HG03097 (cell line): ENCODE results near the gene DNER.

Source experiments
- ATAC-seq: cut with Tn5 transposase; IDR thresholded peaks from one replicate; pipeline ENCODE4 v1.9.1; 2021; ENCODE audit not compliant: unreplicated experiment, low FRiP score

DNER gene

DNA sequence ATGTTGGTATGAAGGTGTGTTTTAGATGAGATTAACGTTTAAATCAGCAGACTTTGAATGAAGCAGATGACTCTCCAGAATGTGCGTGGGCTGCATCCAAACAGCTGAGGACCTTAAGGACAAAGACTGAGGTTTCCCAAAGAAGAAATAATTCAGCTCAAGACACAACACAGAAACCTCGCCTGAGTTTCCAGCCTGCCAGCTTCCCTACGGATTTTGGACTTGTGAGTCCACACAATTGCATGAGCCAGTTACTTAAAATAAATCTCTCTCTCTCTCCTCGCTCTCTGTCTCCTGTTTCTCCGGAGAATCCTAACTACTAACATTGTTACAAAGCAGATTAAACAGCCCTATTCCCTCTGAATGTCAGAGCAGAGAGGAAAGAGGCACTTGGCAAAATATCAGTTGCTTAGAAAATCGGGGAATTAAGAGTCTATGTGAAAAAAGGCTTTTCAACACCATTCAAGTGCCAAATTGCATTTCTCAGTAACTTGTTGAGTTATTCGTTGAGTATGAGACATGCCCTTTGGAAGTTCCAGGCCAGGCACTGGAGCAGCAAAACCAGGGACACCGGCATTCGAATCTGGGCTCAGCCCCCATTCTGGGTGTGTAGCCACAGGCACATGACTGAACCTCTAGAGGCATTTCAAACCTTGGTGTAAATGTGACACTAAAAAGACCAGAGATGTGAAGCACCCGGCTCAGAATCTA lies 268.7 kb downstream of the DNER start:
- no peak for ATAC-seq

DNA sequence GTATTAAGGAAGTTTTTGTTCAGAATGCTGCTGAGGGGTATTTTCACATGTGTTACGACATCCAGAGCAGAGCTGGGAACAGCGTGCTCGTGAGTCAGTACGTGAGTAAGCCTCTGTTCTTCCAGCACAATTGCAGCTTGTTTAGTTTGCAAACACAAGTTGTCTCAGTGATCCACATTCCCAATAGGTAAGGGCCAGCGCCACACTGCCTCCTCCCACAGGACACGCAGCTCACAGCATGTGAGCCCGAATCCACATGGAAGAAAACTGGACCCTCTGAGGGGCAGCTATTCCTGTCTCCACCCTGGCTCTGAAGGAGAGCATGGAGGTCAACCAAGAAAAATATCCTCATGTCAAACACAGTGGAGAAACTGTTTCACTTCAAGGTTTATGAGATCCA lies 269.3 kb downstream of the DNER start:
- ATAC-seq = no peak

DNA sequence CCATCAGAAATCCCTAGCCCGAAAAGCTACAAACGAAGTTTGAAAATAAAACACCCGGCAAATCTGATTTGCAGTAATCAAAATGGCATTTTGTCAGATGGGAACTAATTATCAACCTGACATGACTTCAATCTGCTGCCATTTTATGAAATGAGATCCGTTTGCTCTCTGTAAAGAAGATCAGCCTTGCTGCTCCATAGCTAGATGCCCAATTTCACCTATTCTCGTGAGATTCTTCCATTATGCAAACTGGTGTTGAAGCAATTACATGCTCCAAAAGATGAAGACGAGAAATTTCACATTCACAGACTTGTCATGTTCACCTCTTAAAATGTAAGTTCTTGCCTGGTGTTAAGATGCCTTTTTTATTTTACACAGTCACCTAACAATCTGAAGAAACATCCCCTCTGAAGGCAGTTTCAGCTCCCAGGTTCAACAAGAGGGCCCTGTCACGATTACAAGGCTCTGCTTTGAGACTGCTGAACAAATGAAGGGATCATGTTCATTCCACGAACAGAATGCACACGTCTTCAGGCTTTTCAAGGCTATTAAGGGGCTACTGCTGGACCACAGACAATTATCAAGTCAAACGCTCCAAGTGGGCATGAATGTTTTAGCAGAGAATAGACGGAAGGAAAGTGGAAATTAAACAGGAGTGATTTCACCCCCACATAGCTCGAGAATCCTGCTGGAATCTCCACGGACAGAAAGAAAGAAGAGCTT lies 270.6 kb downstream of the DNER start:
- no peak for ATAC-seq

DNA sequence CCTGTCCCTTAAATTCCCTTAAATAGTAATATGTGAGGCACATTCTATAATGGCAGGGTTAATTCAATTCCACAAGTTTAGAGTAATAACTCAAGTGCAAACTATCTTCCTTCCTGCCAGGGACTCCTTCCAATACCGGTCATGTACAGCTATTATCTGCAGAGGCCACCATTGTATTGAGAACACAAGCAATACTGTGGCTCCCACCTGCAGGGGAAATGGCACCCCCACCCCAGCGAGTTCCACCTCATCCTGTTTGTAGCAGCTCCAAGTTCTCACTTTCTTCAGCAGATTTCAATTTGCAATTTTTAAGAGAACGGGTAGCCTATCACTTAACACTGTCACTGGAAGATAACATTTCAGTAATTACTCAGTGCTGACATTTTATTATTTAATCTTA lies 271.2 kb downstream of the DNER start:
- ATAC-seq = no peak

DNA sequence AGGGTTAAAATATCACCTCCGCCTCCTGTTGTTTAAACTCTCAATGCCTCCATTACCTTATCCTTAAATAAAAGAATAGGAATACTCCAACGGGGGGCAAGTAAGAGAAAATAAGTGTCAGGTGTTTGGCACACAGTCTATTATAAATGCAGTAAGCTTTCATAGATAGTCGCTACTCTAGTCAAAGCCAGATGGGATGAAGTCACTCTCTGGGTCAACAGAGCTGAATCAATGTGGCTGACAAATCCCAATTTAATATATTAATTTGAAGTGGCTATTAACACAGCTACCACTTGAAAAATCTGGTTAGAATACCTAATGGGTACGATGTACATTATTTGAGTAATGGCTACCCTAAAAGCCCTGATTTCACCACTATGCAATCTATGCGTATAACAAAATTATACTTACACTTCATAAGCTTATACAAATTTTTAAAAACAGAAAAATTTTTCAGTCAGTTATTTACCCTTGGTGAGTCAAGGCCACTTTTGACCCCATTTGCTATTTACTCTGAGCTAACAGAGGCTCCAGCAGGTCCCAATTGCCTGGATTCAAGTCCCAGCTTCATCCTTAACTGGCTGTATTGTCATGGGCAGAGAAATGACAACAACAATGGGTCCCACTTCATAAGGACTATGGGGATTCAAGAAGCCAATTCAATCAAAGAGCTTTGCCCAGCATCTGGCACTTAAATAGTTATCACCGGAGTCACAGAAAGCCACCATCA lies 275.8 kb downstream of the DNER start:
- ATAC-seq = no peak

DNA sequence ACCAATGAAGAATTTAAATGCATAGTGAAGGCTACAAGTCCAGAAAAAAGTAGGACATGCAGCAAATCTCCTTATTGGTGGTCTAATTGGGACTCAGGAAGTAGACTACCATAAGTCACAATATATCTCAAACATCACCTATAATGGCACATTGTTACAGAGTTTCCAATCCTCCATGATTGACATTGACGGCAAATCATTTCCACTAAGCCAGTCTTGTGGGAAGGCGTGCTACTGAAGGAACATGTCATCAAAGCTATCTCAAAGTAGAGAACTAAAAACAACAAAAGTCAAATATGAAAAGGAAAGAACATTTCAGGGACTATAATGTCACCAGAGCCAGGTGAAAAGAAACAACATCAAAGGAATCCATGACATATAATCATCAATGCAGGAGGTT lies 276.9 kb downstream of the DNER start:
- ATAC-seq = no peak

DNA sequence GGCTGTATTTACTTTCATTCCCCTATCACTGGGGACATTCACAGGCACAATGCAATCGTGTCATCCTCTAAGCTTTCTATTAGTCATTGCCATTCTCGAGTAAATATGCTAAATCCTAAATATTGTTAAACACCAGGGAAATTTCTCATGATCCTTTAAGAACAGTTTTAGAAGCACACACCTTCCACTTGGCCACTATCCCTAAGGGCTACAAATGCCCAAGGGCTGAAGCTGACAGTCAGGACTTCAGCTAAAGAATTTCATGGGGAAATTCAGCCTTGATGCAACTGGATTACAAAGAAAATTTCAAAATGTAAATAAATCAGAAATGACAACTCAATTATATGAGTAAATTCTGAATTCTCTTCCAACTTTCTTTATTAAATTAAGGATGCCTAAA lies 280.2 kb downstream of the DNER start:
- ATAC-seq = no peak

DNA sequence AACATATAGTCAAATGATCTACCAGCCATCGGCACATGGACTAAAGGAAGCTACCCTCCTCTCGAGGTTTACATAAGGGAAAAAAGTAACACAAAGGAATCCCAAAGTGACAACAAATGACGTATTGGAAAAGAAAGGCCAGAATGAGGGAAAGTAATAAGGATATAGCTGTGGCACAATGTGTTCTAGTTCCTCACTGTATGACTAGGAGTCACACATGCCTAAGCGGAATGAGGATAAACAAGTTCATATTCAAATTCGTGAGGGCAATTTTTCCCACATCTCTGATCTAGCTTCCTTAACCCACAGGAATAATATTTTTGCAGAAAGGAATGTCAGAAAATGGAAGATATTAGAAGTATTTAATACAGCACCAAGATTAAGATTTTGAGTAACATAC lies 281.0 kb downstream of the DNER start:
- no peak for ATAC-seq

DNA sequence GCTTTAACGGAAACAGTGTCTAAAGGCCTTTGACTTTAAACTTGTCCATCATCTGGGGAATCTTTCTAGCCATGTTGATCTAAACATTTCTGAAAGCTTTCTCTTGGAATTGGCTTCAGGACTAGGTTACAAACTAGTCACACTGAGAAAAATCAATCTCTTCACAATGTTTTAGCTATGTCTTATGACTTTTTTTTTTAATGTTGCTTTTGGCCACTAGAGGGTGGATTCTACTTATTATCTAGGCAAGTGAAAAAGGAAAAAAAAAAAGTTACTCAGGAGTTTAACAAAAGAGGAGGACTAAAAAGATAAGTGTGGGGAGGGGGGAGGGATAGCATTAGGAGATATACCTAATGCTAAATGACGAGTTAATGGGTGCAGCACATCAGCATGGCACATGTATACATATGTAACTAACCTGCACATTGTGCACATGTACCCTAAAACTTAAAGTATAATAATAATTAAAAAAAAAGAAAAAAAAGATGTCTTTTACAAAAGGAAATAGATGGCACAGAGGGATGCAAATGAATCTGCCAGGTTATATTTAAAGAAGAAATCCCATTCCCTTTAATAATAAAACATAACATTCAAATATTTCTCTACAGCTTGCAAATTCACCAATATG lies 282.9 kb downstream of the DNER start:
- ATAC-seq = no peak

DNA sequence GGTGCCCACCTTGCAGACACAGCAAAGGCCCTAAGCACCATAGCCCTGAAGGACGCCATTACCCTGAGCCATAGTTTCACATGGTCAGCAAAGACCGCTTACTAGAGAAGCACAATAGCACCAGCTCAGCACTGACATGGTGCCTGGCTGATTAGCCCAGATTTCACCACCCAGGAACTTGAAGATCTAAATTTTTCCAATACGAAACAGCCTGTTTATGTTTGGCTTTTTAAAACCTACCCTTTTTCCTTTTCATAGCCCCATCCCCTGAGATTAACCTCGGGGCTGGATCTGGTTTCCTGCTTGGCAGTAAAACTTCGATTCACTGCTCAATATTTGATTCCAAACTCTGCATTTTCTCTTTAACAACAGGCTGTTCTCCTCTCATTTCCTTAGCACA lies 284.8 kb downstream of the DNER start:
- no peak for ATAC-seq

DNA sequence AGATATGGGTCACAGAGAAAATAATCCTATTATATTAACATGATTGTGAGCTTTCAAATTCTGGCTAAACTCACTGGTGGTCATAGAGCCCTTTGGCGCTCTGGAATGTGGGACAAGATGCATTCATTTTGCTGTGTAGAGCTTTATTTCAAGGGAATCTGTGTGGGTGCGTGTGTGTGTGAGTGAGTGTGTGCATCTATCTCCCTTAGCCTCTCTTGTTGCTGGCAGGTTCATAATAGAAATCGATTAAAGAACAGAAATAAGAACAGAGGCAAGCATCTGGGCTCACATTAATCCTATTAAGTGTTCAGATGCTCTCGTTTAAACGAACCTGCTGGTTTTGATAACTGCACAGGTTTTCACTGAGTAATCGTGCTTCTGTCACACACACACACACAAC lies 287.9 kb downstream of the DNER start:
- ATAC-seq = no peak

DNA sequence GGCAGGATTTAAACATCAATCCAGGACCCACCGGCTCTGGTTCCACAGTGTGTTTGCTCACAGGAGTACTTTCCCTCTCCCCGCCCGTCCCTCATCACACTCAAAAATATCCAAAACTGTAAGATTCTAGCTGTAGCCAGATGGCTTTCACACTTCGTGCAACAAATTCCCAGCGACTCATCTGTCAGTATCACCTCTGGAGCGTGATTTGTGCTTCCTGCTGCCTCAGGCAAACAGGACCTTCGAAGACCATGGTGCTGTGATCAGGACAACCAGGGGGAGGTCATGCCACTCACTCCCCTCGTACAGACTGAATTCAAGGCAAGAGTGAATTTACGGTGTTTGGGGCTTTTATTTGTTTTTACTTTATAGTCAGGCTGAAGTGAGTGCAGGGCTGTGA lies 288.8 kb downstream of the DNER start:
- ATAC-seq = no peak

DNA sequence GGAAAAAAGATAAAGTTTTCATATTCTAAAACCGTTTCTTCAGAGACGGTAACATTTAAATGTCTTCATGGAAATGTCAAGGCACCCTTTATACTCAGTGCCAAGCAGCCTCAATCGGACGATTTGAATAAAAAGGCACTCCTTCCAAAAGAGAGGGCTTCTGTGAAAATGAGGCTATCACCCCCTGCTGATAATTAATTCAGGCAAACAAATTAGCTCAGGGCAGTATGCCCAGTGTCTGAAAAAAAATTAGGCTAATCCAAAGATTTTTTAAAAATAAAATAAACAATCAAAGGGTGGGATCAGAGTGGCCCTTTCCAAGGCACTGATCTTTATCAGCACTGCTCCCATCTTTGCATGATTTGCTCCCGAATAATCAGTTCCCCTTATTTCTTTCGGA lies 292.3 kb downstream of the DNER start:
- no peak for ATAC-seq

DNA sequence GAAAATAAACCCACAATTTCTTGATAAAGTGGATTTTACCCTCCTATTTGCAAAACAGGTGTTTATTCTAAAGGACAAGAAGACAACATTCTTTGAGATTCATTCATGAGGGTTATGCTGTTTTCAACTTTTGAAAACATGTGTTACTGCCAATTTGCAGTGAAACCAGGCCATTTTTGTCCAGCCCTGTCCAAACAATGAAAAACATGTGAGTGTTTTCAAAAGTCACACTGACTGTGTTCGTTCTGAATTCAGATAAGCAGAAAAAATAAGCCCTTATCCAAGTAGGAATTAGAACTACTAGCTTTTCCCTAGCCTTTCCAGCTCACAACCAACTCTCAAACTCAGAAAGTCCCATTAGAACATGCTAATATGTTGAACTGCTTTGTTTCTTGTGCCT lies 295.2 kb downstream of the DNER start:
- no peak for ATAC-seq

DNA sequence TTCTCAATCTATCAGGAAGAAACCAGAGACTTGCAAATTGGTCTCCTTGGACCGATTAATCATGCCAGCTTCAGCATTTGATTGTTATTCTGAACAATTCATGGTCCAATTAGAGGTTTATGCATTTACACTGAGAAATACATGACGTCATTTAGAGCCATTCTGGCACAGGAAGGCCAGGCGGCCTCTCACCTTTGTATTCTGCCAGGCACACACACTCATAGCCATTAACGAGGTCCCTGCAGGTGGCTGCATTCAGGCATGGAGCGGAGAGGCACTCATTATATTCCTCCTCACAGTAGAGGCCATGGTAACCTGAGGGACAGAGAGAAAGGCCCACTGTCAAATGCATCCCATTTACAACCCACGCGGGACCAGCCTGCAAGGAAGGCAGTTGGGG lies 296.4 kb downstream of the DNER start:
- ATAC-seq = no peak

DNA sequence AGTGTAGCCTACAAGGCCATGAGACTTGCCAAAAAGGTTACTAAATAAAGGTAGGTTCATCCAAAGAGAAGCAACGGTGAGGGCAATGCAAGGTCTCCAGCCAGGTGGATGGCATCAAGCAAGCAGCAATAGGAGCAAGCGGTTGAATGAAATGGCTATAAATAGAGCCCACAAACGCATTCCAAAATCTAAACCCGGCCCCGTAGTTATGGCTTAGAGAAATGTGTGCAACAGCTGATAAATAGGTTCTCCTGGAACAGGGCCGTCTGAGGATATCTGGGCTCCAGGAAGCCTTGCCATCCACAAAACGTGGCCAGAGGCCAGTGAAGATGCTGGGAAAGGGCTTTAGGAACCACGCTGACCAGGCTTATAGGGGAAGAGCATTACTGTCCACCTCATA lies 297.2 kb downstream of the DNER start:
- no peak for ATAC-seq

DNA sequence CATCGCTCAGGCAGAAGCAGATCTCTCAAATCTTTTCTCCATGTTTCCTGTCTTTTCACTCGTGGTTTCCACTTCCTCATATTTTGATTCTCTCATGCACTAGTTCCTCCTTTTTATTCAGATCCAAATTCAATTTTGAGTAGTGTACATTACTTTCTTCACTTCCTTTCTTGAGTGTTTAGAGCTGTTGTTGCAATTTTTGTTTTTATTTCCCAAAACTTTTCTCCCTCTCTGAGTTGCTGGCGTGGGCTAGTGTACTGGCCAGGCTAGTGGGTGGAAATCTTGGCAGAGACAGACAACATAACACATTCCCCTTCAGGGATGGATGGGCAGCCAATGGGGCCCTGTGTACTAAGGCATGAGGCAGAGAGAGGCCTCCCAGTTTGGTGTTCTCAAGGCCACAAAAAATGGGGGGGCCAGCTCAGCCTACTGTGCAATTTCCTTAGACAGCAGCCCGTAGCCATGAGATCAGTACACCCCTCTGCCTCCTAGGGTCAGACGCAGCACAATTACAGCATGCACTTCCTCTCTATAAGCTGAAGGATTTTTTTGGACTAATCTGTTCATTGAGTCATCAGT lies 298.1 kb downstream of the DNER start:
- ATAC-seq = no peak

DNA sequence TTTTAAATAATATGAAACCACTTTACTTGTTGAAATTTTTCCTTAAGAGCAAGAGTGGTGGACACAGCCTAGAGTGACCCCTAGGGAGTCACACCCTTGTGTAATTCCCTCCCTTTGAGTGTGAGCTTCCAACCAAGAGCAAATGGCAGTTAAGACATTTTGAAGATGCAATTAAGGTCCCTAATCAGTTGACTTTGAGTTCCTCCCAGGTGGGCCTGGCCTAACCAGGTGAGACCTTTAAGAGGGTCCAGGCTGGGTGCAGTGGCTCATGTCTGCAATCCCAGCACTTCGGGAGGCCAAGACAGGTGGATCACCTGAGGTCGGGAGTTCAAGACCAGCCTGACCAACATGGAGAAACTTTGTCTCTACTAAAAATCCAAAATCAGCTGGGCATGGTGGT lies 299.7 kb downstream of the DNER start:
- ATAC-seq = no peak

DNA sequence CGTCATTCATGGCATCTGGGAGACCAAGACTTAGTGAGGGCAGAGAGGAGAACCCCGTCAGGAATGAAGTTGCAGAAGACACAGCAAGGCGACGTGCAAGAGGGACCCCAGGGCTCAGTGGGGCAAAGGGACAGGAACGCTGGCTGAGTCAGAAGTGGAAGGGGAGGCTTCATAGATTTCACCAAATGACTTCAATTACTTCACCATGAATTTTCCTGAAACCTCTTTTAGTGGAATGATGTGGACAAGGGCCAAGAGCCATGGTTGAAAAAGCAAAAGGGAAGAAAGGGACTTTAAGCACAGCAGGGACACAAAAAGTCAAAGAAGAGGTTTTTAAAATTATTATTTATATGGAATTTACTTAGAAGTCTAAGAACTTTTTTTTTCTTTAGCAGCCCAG lies 301.7 kb downstream of the DNER start:
- ATAC-seq = no peak

DNA sequence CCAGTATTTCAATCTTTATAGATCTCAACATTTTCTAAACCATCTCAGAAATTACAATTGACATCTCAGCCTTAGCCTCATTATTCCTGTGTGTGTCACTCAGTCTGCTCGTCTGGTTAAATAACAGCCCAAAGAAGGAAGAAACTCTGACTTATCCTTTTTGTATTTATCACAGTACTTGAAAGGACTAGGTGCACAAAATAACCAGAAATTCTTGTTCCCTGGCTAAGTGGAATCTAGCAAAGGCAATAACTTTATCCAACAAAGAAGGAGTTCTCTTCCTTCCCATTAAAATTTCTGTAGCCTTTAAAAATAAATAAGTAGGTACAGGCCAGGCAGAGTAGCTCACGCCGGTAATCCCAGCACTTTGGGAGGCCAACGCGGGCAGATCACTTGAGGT lies 303.4 kb downstream of the DNER start:
- no peak for ATAC-seq

DNA sequence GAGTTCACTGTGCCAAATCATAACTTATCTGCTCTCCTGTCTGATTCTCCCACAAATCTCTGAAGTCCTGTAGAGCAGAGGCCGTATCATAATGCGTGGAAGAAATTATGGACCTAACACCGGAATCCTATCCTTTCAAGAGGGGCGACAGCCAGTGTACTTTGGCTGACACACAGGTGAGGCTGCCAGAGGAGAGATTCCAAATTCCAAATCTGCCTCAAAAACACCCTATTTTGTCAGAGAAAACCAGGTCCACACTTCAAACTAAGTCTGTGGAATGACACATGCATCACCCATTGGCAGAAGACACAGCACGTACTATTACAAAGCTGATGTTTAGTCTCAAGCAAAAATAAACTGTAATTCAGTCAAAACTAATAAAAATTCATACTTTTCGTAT lies 304.1 kb downstream of the DNER start:
- no peak for ATAC-seq
